ENCODE measurements around the gene BRCA2.

- TF ChIP-seq CTCF (conservative IDR thresholded peaks at IDR 0.05): no peak
- TF ChIP-seq ZFX (IDR thresholded peaks at IDR 0.05): no peak
Measured at GRCh38 chr13:32316501-32316900, 1.2 kb downstream of the BRCA2 start.
